ENCODE results near the gene PM20D2.

Gene PM20D2

DNA sequence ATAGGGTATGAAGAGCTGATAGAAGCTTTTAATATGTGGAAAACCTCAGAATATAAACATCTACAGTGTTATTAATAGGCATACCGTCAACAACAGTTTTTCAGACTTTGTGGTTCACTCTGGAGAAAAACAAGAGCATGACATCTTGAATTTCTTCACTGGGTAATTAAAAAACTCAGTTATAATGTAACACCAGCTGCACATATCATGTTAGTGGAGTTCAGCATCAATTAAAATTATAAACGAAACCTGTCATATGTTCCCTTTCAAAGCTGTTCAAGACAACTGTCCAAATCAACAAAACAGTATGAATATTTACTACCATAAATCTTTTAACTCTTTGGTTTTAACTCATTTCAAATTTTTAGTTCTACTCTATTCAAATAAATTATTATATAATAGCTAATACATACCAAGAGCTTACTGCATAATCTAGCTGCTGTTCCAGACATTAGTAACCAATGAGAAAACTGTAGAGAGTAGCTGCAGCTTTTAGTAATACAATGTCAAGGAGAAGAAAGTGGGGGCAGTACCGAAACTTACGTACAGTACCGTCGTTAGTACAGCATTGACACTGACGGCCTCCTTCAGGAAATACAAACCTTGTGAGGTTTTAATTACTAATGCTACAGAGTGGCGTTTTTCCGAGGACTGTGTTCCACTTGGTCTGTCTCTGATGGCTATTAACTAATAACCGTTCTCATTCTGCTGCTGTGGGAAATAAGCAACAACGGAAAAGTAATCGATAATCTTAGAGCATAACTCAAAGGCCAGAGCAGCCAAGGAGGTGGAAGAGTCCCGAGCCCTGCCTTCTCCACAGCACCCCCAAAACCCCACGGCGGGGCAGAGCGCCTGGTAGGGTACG, 532 bp upstream of the PM20D2 start:
- DNase-seq (ENCODE audit: low read depth), result no peak

DNA sequence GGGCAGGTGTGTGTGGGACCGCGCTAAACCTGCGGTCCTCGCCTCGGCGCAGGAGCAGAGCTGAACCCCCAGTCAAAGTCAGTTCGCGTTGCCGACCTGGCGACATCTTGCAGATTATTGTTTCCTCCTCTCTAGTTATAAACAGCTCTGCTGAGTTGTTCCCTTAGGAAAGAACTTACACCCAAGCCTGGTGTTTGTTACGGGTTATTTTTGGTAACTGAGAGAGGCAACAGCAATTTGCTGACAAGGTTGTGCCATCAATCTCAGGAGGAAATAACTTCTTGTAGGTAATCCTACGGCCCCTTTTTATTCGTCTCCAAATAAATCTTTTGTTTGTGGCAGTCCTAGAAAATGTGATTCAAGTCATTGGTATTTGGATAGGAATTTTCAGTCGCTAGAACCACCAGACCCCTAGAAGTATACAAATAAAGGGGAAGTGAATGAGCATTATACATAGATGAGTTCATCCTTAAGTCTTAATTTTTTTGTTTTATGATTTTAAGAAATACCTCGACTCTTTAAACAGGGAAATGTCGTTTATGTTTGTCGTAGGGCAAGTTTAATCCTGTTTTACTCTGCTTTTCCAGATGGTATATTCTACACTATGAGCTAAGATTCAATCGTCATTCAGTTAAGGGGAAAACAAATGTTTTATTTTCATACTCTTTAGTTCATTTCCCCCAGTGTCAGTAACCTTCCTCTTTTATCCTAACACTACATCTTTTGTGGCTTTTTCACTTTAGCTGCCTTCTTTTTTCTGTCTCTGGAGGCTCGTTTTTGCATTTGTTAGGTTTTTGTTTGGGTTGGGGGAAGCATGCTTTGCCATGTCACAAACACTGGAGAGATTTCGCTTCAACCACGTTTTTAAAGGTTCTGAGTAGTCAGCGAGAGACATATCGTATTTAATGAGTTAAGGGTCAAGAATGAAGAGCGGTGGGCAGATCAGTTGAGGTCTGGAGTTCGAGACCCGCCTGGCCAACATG, 1.2 kb downstream of the PM20D2 start:
- no peak for DNase-seq (ENCODE audit: low read depth)

DNA sequence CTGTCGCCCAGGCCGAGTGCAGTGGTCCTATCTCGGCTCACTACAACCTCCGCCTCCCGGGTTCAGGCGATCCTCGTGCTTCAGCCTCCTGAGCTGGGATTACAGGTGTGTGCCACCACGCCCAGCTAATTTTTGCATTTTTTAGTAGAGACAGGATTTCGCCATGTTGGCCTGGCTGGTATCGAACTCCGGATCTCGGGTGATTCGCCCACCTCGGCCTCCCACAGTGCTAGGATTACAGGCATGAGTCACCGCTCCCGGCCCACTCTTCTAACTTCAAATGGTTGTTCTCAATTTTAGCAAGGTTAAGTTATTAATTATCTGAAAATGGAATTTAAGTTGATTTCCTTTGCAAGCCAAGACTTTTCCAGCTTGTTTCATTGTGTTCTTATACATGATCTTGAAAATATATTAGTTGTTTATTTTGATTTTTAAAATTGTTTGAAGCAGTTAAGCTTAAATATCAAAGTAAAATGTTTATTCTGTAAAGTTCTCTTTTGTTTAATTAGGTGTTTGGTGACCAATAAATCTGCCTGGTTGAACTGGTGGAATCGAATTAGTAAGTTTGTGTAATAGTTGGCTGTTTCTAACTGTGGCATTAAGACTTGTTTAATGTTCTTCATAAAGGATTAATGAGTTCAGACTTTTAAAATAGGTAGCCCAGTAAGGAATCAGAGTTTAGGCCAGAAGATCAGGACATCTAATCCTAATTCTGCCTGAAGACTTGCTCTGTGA, 2.3 kb downstream of the PM20D2 start:
- DNase-seq (ENCODE audit: low read depth), result no peak

GRCh38 chr6:89154131-89154530, 8.3 kb downstream of the PM20D2 start:
- DNase-seq (ENCODE audit: low read depth), result no peak

DNA sequence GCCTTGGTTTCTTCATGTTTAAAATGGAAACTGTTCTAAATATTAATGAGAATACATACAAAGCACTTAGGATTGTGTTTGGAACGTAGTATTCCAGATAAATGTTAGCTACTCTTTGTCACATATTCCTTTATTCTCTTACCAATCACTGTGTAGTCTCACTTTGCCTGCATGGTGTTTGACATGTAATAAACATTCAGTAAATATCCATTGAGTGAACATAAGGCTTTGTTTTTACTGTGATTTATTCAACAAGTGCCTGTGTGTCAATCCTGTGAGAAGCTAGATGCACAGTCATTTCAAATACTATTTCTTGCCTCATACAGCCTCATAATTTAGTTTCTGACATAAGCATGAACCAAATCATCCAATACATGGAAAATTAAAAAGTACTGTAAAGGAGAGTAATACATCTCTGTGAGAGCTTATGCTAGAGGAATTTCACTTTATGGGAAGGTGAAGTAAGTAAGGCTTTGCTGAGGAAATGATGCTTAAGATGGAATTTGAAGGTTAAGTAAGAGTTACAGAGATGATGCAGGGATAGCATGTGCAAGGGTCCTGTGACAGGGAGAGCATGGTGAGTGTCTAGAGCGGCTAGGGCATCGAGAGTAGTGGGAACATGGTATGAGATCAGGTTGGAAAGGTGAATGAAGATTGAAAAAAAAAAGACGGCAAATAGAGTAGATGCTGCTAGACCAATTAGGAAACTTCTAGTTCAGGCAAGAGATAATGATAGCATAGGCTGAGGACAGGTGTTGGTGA, 14.7 kb downstream of the PM20D2 start:
- DNase-seq (ENCODE audit: low read depth), result no peak

GRCh38 chr6:89161326-89162046, 15.6 kb downstream of the PM20D2 start:
- DNase-seq (ENCODE audit: low read depth), result no peak

GRCh38 chr6:89162047-89162371, 16.2 kb downstream of the PM20D2 start:
- DNase-seq (ENCODE audit: low read depth), result no peak

DNA sequence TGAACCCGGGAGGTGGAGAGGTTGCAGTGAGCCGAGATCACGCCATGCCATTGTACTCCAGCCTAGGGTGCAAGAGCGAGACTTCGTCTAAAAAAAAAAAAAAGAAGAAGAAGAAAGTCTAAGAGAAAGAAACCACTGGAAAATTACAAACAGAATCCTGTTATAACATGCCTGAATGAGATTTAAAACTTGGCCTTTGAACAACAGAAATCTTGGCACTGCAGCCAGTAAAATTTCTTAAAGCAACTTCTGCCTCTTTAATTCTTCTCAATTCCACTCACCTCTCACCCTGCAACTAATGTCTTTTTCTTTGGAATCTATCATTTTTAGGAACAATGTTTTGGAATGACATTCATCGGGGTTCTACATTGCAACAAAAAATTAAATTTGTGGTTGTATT, 26.3 kb downstream of the PM20D2 start:
- no peak for DNase-seq (ENCODE audit: low read depth)

DNA sequence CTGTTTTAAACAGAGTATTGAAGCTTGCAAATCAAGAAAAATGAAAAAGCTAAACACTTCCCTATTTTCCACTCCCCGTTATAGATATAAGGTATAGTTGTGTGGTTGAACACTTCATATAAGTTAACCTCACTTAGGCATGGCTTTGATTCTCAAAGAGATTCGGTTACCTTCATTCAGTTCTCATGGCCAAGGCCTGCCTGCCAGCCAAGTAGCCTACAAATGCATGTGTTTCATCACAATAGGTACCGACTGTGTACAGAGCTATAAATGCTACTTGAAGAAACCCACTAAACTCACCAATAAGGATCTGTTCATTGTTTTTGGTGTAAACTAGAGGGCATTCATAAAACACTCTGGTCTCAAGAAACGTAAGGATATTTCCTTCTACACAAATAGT, 27.8 kb downstream of the PM20D2 start:
- no peak for DNase-seq (ENCODE audit: low read depth)

DNA sequence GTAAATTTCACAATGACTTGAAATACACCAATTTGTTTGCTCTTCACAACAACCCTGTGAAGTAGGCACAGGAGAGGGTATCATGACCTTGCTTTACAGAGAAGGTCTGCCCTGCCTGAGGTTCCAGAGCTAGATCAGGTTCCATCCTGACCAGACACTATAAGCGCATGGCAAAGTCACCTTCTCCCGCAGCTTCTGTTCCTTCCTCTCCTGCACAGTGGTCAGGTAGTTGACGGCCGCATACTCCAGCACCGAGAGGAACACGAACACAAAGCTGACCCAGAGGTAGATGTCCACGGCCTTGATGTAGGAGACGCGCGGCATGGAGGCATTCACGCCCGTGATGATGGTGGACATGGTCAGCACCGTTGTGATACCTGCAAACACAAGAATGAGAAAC, 34.3 kb downstream of the PM20D2 start:
- no peak for DNase-seq (ENCODE audit: low read depth)

GRCh38 chr6:89180971-89181370, 35.1 kb downstream of the PM20D2 start:
- DNase-seq (ENCODE audit: low read depth), result no peak

GRCh38 chr6:89183294-89183693, 37.4 kb downstream of the PM20D2 start:
- no peak for DNase-seq (ENCODE audit: low read depth)

DNA sequence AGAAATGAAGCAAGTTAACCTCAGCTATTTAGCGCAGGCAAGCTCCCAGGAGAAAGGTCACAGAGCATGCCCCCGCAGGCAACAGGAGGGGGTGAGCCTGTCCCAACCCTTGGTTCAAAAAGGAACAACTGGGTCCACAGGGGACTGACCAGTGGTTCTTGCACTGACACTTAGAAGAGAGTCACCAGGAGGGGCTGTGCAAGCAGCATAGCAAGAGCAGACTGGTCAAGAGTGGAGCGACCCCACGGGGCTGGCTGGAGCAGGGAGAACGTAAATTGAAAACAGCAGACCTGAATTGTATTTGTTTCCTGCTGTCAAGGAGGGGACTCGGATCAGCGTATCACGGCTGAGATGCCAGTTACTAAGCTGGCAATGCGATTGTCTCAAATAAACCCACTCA, 38.5 kb downstream of the PM20D2 start:
- no peak for DNase-seq (ENCODE audit: low read depth)

- DNase-seq (ENCODE audit: low read depth), result no peak
Measured at GRCh38 chr6:89186762-89187161, 40.9 kb downstream of the PM20D2 start.

DNA sequence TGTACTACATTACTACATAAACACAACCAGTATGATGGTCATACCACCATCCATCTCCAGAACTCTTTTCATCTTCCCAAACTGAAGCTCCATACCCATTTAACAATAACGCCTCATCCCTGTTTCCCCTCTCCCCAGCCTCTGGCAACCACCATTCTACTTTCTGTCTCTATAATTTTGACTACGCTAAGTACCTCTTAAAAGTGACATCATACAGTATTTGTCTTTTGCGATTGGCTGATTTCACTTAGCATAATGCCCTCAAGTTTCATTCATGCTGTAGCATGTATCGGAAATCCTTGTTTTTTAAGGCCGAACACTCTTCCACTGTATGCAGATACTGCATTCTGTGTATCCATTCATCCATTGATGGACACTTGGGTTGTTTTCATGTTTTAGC, 41.6 kb downstream of the PM20D2 start:
- no peak for DNase-seq (ENCODE audit: low read depth)

DNA sequence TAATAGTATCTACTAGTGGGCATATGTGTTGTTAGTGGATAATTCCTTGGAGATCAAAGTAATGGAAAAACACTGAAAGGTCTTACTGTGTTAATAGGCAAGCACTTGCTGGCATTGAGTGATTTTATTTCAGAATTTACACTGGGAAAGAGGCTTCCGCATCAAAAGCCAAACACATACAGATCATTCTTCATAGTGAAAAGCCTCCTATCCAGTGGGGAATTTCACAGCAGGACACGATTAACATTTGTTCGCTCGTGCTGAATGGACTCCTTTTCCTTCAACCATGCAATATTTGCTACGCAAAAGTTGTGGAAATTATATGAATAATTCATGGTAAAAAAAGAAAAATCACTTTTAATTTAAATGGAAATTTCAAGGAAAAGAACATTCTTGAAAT, 44.9 kb downstream of the PM20D2 start:
- DNase-seq (ENCODE audit: low read depth), result no peak

DNA sequence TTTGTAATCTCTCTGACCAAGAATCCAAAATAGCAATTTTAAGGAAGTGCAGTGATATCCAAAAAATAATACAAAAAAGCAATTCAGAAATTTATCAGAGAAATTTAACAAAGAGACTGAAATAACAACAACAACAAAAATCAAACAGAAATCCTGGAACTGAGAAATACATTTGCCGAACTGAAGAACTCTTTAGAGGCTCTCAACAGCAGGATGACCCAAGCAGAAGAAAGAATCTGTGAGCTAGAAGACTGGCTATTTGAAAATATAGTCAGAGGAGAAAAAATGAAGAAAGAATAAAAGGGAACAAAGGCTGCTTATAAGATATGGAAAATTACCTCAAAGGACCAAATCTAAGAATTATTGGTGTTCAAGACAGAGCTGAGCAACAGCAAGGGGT, 48.7 kb downstream of the PM20D2 start:
- DNase-seq (ENCODE audit: low read depth), result no peak

DNA sequence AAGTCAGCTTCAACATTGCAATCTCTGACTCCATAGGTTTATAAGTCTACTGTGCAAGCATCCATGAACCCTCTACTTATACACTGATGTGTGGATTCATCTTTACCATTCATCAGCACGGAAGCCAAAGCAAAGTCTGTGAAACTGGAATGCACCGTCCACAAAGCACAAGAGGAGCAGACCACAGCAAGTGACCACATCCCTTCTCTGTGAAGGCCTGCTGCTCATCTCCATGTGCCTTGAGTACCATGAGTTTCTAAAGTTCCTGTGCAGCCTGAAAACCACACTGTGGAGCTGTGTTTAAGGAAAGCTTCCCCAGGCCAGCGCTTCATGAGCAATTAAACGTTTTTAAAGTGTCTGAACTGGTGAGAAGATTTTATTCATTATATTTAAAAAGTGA, 51.3 kb downstream of the PM20D2 start:
- no peak for DNase-seq (ENCODE audit: low read depth)

DNA sequence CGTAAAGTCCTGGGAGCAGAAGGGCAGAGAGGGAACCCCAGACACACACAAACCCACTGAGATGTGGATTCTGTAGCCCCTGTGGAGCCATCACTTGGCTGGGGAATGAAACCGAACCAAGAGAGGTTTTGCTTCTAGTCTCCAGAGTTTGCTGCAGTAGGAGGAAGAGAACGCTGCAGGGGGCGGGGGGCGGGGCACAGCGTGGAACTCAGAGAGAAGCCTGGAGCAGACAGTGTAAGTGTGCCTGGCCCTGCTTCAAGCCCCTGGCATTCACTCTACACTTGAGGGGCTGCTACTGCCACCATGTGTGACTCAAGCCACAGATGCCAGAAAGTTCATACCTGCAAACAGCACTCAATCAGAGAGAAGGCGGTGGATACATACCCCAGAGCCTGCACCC, 52.4 kb downstream of the PM20D2 start:
- DNase-seq (ENCODE audit: low read depth), result no peak

DNA sequence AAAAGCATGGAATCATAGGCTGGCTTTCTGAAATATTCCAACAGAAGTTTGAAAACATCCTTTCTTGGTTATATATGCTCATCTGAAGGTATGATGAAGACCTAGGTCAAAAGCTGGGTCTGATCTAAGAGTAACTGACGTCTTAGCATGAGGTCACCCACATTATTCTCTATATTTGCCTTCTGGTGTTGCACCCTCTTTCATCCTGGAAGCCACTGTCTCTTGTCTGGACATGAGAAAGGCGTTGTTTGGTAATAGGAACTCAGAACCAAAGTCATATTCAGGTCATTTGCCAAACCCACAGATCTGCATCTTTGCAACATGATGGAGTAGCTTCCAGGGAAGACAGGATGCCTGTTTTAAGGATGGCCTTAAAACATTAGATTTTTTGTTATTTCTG, 53.7 kb downstream of the PM20D2 start:
- DNase-seq (ENCODE audit: low read depth), result no peak

DNA sequence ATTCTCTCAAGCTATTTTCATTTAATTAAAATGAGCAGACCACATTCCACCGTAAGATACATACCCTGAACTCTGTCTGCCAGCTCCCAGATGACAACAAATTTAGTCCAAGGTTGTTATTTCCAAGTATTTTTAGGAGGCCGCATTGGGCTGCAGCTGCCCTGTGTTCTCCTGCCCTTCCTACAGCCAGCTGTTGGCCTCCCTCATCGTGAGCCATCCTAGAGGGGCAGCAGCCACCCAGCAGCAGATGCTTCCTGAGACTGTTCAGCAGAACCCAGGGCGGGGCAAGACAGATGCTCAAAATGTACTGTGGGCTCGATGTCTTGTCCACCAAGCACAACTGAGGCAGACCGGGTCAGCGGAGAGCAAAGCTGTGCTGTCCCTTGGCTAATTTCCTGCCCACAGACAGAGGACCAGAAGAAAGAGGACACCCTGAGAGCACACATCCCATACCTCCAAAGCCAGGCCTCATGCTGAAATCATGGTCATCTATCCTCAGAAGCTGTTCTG, 54.9 kb downstream of the PM20D2 start:
- DNase-seq (ENCODE audit: low read depth), result no peak

Data from stimulated activated CD8-positive, alpha-beta memory T cell treated with anti-CD3 and anti-CD28 coated beads, Interleukin-12 subunit alpha, Interleukin-12 subunit beta, amount 100 ng/mL, for 1 hour (primary cell).